SK-N-SH (cell line): ENCODE results near the gene PXT1.

Source experiments
- CTCF ChIP-seq: fragments of 200-600 bp; sonication (generic); IDR thresholded peaks from 2 replicates; pipeline ENCODE4 v1.6.1; 2017; ENCODE audit warnings: antibody characterized with exemption, mild to moderate bottlenecking, moderate library complexity
- EP300 ChIP-seq, 2 experiments: IDR thresholded peaks; 2 replicates each; pipeline versions ENCODE4 v1.4.0 to v1.6.1; 2012; ENCODE audit warnings: borderline replicate concordance in 1 of 2, low read depth in 1 of 2, low read length in 1 of 2
- MAX ChIP-seq: IDR thresholded peaks from 2 replicates; pipeline ENCODE4 v1.4.0; 2012; ENCODE audit warnings: low read depth
- PBX3 ChIP-seq: IDR thresholded peaks from 2 replicates; pipeline ENCODE4; 2012
- SMC3 ChIP-seq: IDR thresholded peaks from 2 replicates; pipeline ENCODE4 v1.6.1; 2012; ENCODE audit warnings: low read depth, low read length, improper control_type of control experiment

GRCh38 chr6:36484736-36485135 is 42.1 kb upstream of the PXT1 start:
- TF ChIP-seq CTCF (no peak), EP300 (IDR thresholded peaks at IDR 0.05; ENCODE audit: borderline replicate concordance in 1 of 2, low read depth in 1 of 2, low read length in 1 of 2) (no peak), MAX (no peak), SMC3 (no peak), PBX3 (no peak)
